Vagina (tissue), 2 donors: ENCODE results near the gene VPS13C. TPM values are rescaled to one million over a fixed set of nuclear protein-coding genes. Genes with fewer than 3 reads are reported as not detected.

Experiments used
- DNase-seq, 2 donors: peaks; one replicate each; pipeline ENCODE4 v3.0.0-alpha.2; 2017; ENCODE audit errors: extremely low spot score in 2 of 2
- H3K27ac ChIP-seq: fragments of 200-600 bp; sonication (generic); one replicate; pipeline ENCODE4 v1.5.1; 2019
- H3K27me3 ChIP-seq: fragments of 200-600 bp; sonication (generic); one replicate; pipeline ENCODE4 v1.5.1; 2019
- H3K36me3 ChIP-seq, 2 donors: fragments of 200-600 bp; sonication (generic); one replicate each; pipeline ENCODE4 v1.5.1; 2017 to 2019
- H3K4me1 ChIP-seq: fragments of 200-600 bp; sonication (generic); one replicate; pipeline ENCODE4 v1.5.1; 2019
- H3K4me3 ChIP-seq, 2 donors: fragments of 200-600 bp; sonication (generic); 1 replicate in 1 of 2; 2 replicates in 1 of 2; pipeline ENCODE4 v1.5.1; 2016 to 2019
- H3K9me3 ChIP-seq: fragments of 200-600 bp; sonication (generic); one replicate; pipeline ENCODE4 v1.5.1; 2019
- CTCF ChIP-seq, 3 experiments: fragments of 450-650 bp in 2 of 3; fragments of 200-600 bp in 1 of 3; sonication (generic) in 1 of 3; IDR thresholded peaks; one replicate each; pipeline ENCODE4 v1.5.1; 2017 to 2019; ENCODE audit warnings: antibody characterized with exemption in 3 of 3, mild to moderate bottlenecking in 2 of 3, moderate library complexity in 2 of 3
- POLR2A ChIP-seq, 2 donors: fragments of 450-650 bp; IDR thresholded peaks; one replicate each; pipeline ENCODE4 v1.6.1; 2017; ENCODE audit warnings: antibody characterized with exemption in 2 of 2, mild to moderate bottlenecking in 2 of 2, moderate library complexity in 2 of 2
- POLR2AphosphoS5 ChIP-seq, 2 donors: sonication (generic); formaldehyde crosslinking; IDR thresholded peaks; one replicate each; pipeline ENCODE4 v1.9.0; 2017; ENCODE audit warnings: antibody characterized with exemption in 2 of 2, mild to moderate bottlenecking in 2 of 2, low read depth in 1 of 2; ENCODE audit not compliant: insufficient read depth in 1 of 2
- intact Hi-C: fragments of 100-400 bp; cut with DNase I; formaldehyde crosslinking; loops from one replicate; pipeline ENCODE4 v1.15.1; 2023
- total RNA-seq: library from RNA; depleted of rRNA; stranded (reverse); fragments of >200 nt; gene quantifications from one replicate; pipeline ENCODE4 v1.2.3, GENCODE V29; 2016

Gene VPS13C
- 52.5 TPM for total RNA-seq

GRCh38 chr15:62060113-62060895 is at the start of gene VPS13C:
VPS13C (minus strand) TSS chr15:62060447; CDS start chr15:62060374, 73 bp downstream.
- no peaks in the 10 kb centered on the region for H3K27me3 ChIP-seq
- TF ChIP-seq POLR2AphosphoS5 (IDR thresholded peaks at IDR 0.05; ENCODE audit: insufficient read depth in 1 of 2, low read depth in 1 of 2) (peak; percentile 19 to 85), POLR2A (IDR thresholded peaks at IDR 0.05) (peak in 1 of 2 donors; percentile 73), CTCF (IDR thresholded peaks at IDR 0.05) (peak; percentile 22 to 78 (median 45))
- H3K4me3 ChIP-seq, result peak within 1 kb of the TSS; percentile 81 to 83
- peaks cover 39% of the 10 kb centered on the region for H3K4me1 ChIP-seq
- peak in 1 of 2 donors; percentile 95 for DNase-seq
- no peaks in the 10 kb centered on the region for H3K36me3 ChIP-seq
- peak within 1 kb of the TSS; percentile 86 for H3K27ac ChIP-seq
- H3K9me3 ChIP-seq, result no peaks in the 10 kb centered on the region
- intact Hi-C loops, result no loop called here

GRCh38 chr15:62109437-62109836 is 49.2 kb upstream of the VPS13C start:
- peak overlapping the region; percentile 43 for H3K27ac ChIP-seq
- no peaks in the 10 kb centered on the region for H3K9me3 ChIP-seq
- intact Hi-C loops, result no loop called here
- H3K27me3 ChIP-seq, result no peaks in the 10 kb centered on the region
- TF ChIP-seq CTCF (IDR thresholded peaks at IDR 0.05) (no peak), POLR2A (IDR thresholded peaks at IDR 0.05) (no peak), POLR2AphosphoS5 (IDR thresholded peaks at IDR 0.05; ENCODE audit: insufficient read depth in 1 of 2, low read depth in 1 of 2) (no peak)
- DNase-seq, result no peak
- no peak overlapping the region for H3K4me3 ChIP-seq
- no peaks in the 10 kb centered on the region for H3K36me3 ChIP-seq
- H3K4me1 ChIP-seq, result peaks cover 55% of the 10 kb centered on the region

- Histone ChIP-seq H3K27ac (no peak overlapping the region), H3K4me1 (peaks cover 52% of the 10 kb centered on the region), H3K27me3 (no peaks in the 10 kb centered on the region), H3K4me3 (no peak overlapping the region), H3K9me3 (no peaks in the 10 kb centered on the region), H3K36me3 (no peaks in the 10 kb centered on the region)
- intact Hi-C loops, result no loop called here
- no peak for TF ChIP-seq POLR2AphosphoS5 (IDR thresholded peaks at IDR 0.05; ENCODE audit: insufficient read depth in 1 of 2, low read depth in 1 of 2)
- TF ChIP-seq CTCF (IDR thresholded peaks at IDR 0.05), result no peak
- TF ChIP-seq POLR2A (IDR thresholded peaks at IDR 0.05), result no peak
- DNase-seq, result no peak
Measured at GRCh38 chr15:62108411-62108810, 48.2 kb upstream of the VPS13C start.

- H3K36me3 ChIP-seq, result no peaks in the 10 kb centered on the region
- intact Hi-C loops, result no loop called here
- no peaks in the 10 kb centered on the region for H3K9me3 ChIP-seq
- H3K27ac ChIP-seq, result no peak overlapping the region
- TF ChIP-seq POLR2AphosphoS5 (IDR thresholded peaks at IDR 0.05; ENCODE audit: insufficient read depth in 1 of 2, low read depth in 1 of 2) (no peak), CTCF (IDR thresholded peaks at IDR 0.05) (no peak), POLR2A (IDR thresholded peaks at IDR 0.05) (no peak)
- H3K4me1 ChIP-seq, result peaks cover 45% of the 10 kb centered on the region
- H3K4me3 ChIP-seq, result no peak overlapping the region
- no peak for DNase-seq
- H3K27me3 ChIP-seq, result no peaks in the 10 kb centered on the region
Measured at GRCh38 chr15:62107571-62108121, 47.4 kb upstream of the VPS13C start.

GRCh38 chr15:62106096-62106495 is 45.8 kb upstream of the VPS13C start:
- intact Hi-C loops, result no loop called here
- no peak for TF ChIP-seq POLR2A (IDR thresholded peaks at IDR 0.05)

More at GRCh38 chr15:62106096-62106495, 45.8 kb upstream of the VPS13C start:
- Histone ChIP-seq H3K27me3 (no peaks in the 10 kb centered on the region), H3K4me3 (no peak overlapping the region), H3K4me1 (peaks cover 31% of the 10 kb centered on the region), H3K27ac (no peak overlapping the region), H3K9me3 (no peaks in the 10 kb centered on the region), H3K36me3 (no peaks in the 10 kb centered on the region)
- DNase-seq, result no peak
